GM12801 (cell line): Measurements from ENCODE around the gene HES1.

Source experiments
- CTCF ChIP-seq: IDR thresholded peaks from one replicate; pipeline ENCODE4 v1.5.1; 2011; ENCODE audit warnings: control low read depth; ENCODE audit not compliant: insufficient read length; ENCODE audit errors: extremely low read depth

Gene HES1

DNA sequence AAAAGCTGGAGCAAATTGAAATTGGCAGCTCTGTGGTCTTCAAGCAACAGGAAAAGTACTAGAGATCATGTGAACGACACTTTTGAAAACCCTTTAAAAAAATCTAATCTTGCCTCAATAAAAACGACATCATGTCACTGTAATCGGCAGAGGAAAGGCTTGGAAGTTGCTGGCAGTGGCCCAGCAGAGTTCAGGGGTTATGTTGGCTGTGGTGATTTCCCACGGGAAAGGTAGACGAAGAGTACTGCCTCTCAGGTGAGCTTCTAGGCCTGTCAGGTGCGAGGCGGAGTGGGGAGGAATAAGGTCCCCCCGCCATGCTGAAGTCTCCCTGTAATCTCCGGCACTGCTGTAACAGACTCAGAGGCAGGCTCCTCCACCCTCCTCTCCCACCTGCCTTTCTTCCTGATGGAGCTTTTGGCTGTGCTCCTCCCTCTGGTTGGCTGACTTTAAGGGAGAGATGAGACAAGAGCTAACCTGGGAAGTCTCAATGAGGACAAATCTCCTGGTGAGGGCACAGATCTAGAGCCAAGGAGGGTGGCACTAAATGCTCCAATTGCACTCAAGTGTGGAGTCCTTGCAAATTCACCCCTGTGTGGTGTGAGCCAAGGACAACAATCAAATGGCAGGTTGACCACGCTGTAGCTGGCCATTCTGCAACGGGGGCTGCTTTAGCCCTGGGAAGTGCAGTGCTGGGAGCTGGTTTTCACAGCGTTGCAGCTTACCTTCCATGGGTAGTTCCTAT is 18.7 kb upstream of the HES1 start:
- TF ChIP-seq CTCF = no peak

DNA sequence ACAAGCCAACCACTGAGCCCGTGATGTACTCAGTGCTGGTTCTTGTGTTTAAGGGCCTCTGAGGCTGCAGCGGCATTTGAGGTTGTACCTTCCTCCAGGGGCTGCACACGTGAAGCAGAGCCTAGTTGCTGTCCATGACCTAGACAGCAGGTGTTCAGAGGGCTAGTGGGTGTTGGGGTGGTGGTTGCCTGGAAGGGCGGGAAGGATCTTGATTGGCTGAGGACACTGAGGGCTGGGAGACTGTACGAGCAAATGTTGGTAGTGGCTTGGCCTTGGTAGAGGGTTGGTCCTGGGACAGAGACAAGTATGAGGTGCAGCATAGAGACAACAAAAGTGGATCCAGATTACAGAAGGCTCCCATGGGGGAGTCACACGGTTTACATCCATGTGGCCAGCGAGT is 17.0 kb upstream of the HES1 start:
- no peak for TF ChIP-seq CTCF

DNA sequence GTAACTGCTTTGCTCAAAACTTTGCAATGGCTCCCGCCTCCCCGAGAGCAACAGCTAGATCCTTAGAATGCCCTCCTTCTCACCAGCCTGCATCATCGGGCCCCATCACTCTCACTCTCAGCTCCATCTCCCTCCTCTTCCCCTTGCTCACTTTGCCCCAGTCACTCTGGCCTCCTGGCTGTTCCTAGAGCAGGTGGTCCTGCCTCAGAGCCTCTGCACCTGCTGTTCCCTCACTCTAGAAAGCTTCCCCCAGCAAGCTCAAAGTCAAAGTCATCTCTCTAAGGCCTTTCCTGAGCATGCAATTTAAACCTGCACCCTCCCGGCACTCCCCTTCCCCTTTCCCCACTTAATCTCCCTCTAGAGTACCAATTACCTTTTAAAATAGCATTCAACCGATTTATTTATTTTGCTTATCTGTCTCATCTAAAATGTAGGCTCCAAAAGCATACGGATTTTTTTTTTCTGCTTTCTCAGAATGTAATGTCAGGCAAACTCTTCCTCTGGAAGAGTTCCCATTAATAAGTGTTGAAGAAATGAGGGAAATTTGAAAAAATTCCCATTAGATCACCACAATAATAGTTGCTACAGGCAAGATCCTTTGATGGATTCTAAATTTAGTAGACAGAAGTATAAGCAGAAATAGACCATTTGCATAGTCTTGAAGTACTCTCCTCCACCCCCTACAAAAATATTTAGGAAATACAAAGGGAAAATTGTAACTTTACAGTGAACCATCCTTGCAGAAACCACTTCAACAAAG is 15.9 kb upstream of the HES1 start:
- no peak for TF ChIP-seq CTCF

DNA sequence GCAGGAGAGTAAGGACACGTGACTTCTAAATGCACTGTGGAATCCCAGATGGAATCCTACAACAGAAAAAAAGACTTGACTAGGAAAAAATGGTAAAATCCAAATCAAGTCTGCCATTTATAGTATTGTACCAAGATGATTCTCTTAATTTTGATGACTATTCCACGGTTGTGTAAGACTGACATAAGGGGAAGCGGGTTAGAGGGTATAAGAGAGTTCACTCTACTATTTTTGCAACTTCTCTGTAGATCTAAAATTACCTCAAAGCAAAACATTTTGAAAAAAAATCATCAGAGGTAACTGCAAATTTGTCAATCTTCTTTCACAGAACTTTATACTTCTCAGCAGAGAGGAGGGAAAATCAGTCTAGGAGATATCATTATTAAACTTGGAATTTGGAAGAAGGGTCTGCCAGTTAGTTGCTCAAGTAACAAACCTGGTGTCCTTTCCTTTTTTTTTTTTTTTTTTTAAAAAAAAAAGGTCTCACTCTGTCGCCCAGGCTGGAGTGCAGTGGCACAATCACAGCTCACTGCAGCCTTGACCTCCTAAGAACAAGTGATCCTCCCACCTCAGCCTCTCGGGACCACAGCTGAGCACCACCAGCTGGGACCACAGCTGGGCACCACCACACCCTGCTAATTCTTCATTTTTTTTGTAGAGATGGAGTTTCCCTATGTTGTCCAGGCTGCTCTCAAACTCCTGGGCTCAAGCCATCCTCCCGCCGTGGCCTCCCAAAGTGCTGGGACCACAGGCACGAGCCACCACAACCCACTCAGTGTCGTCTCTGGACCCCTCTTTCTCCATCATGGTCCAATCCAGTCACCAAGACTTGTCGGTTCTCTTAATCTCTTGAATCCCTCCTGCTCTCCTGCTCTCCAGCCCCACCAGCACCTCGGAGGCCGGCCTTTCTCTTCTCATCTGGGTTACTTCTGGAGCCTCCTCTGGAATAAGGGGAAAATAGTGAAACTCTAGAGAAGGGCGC is 14.9 kb upstream of the HES1 start:
- TF ChIP-seq CTCF = no peak

- TF ChIP-seq CTCF = no peak
Observed at GRCh38 chr3:194121891-194122631, 13.9 kb upstream of the HES1 start.

DNA sequence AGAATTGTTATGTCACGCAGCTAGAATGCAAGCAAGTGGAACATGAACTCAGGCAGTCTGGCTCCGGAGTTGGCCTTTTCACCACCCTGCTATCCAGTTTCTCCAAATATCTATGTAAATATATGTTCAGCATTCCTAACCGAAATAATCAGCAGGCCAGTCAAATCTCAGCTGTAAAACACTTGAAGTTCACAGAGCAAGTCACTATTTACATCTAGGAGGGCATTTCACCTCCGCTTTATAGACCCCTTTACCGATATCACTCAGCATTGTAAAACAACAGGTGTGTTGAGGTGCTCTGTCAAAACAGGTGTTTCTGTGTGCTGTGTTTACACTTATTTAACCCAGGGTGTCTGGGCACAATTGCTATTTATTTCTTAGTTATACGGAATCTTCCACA is 12.2 kb upstream of the HES1 start:
- no peak for TF ChIP-seq CTCF
